Stimulated activated CD4-positive, alpha-beta T cell treated with anti-CD3 and anti-CD28 coated beads, TNF-alpha, amount 100 ng/mL, for 4 hours (primary cell): ENCODE data around the gene NEDD8.
"Not testable (repeated sequence)": the region's sequence is repeated elsewhere in the genome, so short reads cannot be mapped to it uniquely, and the experiment has no call there.

Experiments
- DNase-seq, 3 experiments: peaks; one replicate each; pipeline ENCODE4 v3.0.0-alpha.2; 2020; ENCODE audit warnings: low read depth in 3 of 3

The NEDD8 gene

DNA sequence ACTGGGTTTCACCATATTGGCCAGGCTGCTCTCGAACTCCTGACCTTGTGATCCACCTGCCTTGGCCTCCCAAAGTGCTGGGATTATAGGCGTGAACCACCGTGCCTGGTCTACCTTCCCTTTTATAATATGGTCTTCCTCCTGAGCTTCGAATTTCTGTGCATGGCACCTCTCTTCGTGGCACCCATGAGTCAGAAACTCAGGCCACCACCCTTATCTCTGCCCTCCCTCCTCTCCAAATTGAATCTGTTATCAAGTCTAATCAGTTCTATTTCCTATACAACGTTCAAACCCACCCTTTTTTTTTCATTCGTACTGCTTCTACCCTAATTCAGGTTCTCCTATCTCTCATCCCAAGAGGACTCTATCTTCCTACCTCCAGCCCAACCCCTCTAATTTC is 15.3 kb upstream of the NEDD8 start:
- DNase-seq, result no peak

DNA sequence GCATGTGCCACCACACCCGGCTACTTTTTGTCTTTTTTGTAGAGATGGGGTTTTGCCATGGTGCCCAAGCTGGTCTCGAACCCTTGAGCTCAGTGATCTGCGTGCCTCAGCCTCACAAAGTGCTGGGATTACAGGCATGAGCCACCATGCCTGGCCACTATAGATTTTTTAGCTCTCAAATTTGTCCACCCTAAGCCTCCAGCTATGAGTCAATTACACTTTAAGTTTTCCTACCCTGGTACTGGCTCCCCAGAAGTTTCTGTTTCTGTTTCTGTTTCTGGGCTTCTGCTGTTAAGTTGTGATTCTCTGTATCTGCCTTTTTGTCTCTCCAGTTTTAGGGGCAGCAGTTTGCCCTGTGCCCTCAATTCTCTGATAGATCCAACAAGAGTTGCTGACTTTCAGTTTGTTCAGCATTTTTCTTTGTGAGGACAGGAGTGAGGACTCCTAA is 14.6 kb upstream of the NEDD8 start:
- DNase-seq, result no peak

DNA sequence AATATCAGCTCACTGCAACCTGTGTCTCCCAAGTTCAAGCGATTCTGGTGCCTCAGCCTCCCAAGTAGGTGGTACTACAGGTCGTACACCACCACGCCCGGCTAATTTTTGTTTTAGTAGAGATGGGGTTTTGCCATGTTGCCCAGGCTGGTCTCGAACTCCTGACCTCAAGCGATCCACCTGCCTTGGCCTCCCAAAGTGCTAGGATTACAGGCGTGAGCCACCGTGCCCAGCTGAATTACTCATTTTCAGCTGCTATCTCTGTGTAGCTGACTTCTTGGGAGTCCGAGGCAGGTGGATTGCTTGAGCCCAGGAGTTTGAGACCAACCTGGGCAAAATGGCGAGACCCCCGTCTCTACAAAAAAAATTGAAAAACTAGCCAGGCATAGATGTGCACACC is 13.2 kb upstream of the NEDD8 start:
- not testable (repeated sequence) for DNase-seq

DNA sequence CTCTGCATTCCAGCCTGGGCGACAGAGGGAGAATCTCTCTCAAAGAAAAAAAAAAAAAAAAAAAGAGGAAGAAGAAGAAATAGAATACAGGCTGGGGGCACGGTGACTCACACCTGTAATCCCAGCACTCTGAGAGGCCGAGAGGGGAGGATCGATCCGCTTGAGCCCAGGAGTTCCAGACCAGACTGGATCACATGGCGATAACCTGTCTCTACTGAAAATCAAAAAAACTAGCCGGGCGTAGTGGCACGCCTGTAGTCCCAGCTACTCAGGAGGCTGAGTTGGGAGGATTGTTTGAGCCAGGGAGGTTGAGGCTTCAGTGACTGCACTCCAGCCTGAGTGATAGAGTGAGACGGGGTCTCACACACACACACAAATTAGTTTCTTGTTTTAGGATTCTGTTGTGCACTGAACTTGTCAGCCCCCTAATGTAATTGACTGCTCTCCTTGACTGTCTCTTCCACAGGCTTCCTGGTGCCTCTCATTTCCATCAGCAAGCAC is 11.2 kb upstream of the NEDD8 start:
- no peak for DNase-seq

DNA sequence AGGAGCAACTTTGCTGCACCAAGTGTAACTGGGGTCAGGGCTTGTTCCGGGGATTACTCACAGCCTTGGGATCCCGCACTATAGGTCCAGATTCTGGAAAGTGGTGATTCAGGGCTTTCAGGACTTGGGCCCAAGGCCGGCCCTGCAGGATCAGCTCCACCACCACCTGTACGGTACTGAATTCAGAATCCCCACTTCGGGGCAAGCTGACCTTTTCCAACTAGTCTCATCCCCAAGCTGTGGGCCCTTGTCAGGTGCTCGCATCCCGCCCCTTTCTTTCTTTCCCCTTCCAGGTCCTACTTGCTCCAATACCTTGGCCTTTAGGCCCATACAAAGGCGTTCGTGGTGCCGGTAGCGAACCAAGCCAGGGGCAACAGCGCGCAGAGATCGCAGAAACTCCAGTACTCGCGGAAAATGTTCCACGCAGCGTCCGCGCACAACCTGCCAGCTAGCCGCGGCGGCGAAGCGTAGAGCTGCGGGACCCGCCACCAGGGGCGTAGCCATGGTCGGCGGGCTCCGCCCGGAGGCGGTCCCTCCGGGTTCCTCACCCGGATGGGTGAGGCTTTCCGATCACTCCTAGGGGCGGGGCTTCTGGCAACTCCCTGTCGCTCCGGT is 9.8 kb upstream of the NEDD8 start:
- peak; percentile 88 to 90 (median 88) for DNase-seq

DNA sequence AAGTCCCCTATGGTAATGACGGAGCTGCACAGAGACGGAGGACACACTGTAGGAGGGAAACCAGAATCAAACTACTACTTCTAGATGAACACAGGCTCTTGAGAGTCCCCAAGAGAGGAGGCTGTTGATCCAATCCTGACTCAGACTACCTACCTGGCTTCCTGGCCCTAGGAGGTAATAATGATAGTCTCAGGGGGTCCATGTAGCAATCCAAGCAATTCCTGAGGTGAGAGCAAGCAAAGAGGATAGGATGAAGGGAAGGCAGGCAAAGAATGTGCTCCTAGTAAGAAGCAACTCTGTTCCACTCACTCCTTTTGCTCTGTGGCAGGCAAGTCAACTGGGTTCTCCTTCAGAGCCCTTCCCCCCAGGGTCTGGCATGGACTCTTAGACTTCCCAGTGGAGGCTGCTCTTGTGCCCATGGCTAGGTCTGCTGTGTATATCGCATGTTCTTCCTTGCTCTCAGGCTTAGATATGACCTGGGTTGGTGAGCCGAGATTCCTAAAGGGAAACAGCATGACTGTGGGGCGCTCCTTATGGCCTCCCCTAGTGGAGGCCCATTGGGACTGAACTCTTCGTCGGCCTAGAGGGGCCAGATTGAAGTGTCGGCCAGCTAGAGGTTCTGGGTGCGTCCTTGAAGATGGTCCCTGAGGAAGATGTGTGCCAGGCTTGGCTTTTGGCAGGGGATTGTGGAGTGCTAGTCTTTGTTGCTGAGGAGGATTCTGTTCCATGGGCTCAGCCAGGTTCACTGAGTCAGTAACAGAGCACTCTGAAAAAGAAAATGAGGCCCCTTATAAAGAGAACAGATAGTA is 8.1 kb upstream of the NEDD8 start:
- no peak for DNase-seq

DNA sequence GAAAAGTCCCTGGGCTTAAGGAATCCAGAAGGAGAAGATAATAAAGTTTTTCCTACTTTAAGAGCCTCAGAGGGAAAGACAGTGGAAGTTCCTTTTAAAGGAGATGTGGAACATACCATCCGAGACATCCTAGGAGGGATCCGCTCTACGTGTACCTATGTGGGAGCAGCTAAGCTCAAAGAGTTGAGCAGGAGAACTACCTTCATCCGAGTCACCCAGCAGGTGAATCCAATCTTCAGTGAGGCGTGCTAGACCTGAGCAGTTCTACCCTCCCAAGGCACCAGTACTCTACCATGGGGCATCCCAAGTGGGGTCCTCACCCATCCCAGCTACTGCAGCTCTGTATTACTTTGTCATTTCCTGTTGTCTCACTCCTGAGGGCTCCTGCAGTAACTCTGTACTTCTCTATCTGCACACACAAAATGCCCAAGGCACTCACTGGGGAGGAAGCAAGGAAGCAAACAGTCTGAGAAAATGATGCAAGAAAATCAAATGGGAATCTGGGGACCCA is 6.4 kb upstream of the NEDD8 start:
- DNase-seq, result no peak

GRCh38 chr14:24238123-24238522 is 6.0 kb upstream of the NEDD8 start:
- DNase-seq, result no peak

DNA sequence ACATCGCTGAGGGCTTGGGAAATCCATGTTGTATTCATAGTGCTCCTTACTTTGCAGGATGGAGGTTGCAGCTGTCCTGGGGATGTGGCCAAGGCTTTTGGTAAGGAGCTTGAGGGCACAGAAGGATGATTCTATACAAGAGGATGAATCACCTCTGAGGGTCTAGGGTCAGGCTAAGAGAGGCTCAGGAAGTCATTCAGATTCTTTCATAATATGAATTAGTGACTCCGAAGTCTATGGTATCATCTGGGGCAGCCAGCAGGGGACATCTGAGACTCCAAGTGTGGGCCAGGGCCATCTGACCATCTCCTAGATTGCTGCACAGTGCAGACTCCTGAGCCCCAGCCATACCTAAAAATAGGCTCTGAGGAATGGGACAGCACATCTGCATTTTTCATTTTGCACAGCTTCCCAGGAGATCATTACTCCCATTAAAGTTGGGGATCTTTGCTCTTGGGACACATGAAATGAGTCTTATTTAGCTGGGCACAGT is 5.3 kb upstream of the NEDD8 start:
- no peak for DNase-seq

DNA sequence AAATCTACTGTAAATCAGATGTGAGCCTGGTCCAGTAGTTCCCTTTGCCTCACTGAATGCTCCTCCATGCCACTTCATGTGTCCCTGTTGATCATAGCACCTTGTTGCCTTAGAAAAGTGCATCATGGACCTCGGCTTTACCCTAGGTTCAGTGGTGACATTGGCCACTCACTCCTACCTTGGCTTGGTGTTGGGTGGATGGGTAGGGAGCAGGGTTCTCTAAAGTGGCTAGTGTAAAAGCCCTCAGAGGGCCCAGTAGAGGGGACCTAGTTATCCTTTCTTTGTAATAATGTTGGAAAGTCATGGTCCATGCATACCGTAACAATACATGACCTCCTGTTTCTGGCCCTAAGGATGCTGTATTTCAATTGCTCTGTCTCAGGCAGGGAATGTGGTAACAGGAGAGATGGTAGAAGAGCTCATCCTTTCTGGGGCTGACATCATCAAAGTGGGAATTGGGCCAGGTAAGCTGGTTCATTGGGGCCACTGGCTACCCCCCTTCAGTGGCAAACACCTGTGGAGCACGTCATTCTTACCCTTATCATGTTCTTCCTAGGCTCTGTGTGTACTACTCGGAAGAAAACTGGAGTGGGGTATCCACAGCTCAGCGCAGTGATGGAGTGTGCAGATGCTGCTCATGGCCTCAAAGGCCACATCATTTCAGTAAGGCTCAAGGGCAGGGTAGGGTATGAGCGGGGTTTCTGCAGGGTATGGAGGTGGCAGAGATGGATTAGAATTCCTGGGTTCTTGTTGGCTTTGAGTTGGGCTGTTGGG is 4.7 kb upstream of the NEDD8 start:
- DNase-seq, result no peak

GRCh38 chr14:24235804-24236688 is 3.9 kb upstream of the NEDD8 start:
- DNase-seq, result no peak

DNA sequence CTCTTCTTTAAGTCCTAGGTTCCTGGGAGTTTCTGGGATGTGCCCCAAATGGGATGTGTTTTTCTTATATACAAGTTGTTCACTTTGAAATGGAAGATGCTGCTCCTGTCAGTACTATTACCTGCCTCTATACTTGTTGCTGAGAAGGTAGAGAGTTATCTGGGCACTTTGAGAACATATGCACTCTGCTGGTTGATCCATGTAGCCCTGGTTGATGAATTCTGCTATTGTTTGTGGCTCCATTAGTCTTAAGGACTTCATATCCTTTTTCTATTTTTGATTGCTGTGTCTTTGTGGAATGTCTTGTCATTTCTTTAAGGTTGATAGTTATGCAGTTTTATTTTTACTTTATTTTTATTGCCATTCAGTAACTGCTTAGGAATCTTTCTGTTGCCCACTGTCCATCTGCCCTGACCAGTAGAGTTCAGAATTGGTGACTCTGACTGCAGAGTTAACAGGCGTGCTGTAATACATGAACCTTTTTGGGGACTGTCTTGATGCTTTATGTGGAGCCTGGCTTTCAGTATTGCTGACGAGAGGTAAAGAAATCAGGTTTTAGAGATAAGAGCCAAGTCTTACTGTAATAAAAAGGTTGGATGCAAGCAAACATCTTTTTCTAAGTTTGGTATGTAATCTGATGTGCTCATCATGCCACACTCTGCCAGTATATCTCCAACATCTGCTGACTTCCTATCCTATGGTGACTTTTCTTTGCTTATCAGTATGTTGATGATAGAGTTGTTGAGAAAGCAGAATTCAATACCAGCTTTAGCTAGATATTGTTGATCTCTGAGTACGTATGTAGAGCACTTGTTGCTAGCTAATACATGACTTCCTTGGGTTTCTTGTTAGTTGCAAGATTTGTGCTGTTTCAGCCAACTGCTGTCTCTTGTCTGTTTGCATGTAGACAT is 2.2 kb upstream of the NEDD8 start:
- DNase-seq, result no peak

GRCh38 chr14:24233538-24233866 is 1.3 kb upstream of the NEDD8 start:
- DNase-seq, result no peak

DNA sequence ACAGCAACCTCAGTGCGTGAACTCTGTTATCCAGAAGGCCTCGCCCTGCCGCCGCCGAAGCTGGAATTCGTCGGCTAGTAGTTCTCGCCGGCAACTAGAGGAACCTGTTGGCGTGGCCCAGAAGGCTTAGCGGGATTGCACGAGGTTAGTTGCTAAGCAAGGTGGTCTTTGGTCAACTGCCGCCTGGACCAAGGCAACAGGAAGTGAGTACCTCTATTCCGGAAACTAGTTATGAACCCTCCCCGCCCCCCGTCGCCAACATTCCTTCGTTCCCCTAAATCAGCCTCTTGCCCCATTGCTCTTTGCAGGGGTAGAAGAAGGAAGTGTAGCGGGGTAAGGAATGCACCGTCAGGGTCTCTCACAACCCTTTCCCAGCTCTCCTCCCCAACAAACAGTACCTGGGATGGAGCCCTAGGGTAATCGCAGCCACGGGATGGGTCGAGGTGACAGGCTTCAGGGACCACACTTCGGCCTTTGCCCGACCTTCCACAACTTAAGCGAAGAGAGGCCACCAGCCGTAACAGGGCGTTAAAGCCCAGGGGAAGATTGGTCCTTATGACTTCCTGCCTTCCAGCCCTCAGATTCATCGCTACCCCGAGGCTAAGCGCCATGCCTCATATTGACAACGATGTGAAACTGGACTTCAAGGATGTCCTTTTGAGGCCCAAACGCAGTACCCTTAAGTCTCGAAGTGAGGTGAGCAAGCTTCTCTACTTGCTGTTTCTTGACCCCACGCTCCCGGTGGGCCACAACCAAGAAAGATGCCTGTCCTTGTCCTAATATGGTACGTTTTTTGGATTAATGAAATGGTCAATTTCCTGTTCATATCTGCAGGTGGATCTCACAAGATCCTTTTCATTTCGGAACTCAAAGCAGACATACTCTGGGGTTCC is 724 bp upstream of the NEDD8 start, which contains the start of gene GMPR2:
TSS of gene GMPR2 (plus strand) at position 285 of the 893 bp plus-strand sequence. CDS start at position 610, 325 bp downstream.
- DNase-seq, result peak in 1 of 3 experiments; percentile 26

- no peak for DNase-seq
Observed at GRCh38 chr14:24231263-24232120, 675 bp downstream of the NEDD8 start.

DNA sequence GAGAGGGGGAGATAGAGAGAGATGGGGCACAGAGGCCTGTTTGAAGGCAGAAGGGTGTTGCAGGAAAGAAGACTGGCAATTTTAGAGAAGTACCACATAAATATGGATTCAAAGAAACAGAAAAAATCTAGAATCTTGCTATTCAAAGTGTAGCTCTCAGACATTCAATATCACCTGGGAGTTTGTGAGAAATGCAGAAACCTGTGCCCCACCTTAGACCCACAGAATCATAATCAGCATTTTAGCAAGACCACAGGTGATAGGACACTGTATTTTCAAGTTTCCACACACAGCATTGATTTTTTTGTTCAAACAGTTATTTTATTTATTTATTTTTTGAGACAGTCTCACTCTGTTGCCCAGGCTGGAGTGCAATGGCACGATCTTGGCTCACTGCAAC is 3.3 kb downstream of the NEDD8 start:
- no peak for DNase-seq

DNA sequence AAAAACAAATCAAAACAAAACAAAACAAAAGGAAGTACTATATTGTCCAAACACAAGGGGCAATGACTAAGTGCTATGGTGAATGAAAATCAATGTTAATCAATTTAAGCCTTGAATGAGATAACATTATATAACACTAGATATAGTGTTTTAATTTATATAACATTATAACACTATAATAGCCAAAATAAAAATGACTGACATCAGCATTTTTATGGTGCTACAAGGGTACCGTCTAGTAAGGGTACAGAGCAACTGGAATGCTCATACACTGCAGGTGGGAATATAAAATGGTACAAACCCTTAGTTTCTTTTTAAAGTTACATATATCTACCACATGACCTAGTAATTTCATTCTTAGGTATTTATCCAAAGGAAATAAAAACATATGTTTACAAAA is 5.7 kb downstream of the NEDD8 start:
- no peak for DNase-seq

DNA sequence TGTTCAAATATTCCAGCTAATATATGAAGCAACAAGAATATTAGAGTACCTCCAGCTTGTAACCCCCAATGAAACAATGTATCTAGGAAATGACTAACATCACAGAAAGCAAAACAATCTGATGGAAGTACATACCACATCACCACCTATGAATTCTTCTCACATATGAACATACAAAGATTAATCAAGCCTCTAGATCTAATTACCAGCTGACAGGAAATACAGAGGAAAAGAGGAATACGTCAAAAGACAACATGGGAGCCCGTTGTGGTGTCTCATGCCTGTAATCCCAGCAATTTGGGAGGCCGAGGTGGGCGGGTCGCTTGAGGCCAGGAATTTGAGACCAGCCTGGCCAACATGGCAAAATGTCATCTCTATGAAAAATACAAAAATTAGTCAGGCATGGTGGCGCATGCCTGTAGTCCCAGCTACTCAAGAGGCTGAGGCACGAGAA is 7.5 kb downstream of the NEDD8 start:
- no peak for DNase-seq
